HCT116 (cell line): ENCODE data around the gene PDIA2. TPM values are rescaled to one million over a fixed set of nuclear protein-coding genes. Genes with fewer than 3 reads are reported as not detected.

Source experiments
- ATAC-seq: fragments of 200-7000 bp; cut with Tn5 transposase; 2 replicates; pipeline ENCODE4 v1.9.1; 2020; ENCODE audit warnings: mild to moderate bottlenecking, moderate library complexity
- BruUV-seq: library from RNA; stranded (reverse); fragments of 400-500 nt; replicated peaks from 2 replicates; lab custom pipeline; 2021; lab: Mats Ljungman, UMichigan
- CTCF ChIA-PET: fragments of 300-600 bp; sonication (Branson Sonifier 250); formaldehyde crosslinking; loops from one replicate; lab custom pipeline; 2021; ENCODE audit warnings: antibody characterized with exemption; lab: Charles Lee
- POLR2A ChIA-PET: fragments of 300-600, 350-600 bp; sonication (Branson Sonifier 250); formaldehyde crosslinking; loops from one replicate; lab custom pipeline; 2021; ENCODE audit warnings: antibody characterized with exemption; lab: Charles Lee
- RAD21 ChIA-PET, 2 experiments: fragments of 300-600 bp; sonication (Branson Sonifier 250); formaldehyde crosslinking; loops; one replicate each; lab custom pipeline; 2023; ENCODE audit warnings: low total read pairs in 2 of 2; ENCODE audit not compliant: uncharacterized antibody in 2 of 2, unreplicated experiment in 2 of 2, low non-redundant PET in 1 of 2; lab: Charles Lee
- DNase-seq: peaks from one replicate; pipeline ENCODE4 v3.0.0-alpha.2; 2010; ENCODE audit warnings: low read depth, low spot score
- H2AFZ ChIP-seq: fragments of 200-600 bp; shearing (Covaris generic), sonication (generic); 2 replicates; pipeline ENCODE4 v1.6.1; 2017; ENCODE audit warnings: low read depth, mixed run types, mixed read lengths, antibody characterized with exemption, low read length; ENCODE audit not compliant: poor library complexity, severe bottlenecking
- H3K27ac ChIP-seq: 2 replicates; pipeline ENCODE4 v1.5.1; 2012; ENCODE audit warnings: low read depth, low read length
- H3K27me3 ChIP-seq: fragments of 200-600 bp; sonication (generic); 2 replicates; pipeline ENCODE4 v1.6.1; 2016; ENCODE audit warnings: mixed run types, low read length, mixed read lengths; ENCODE audit not compliant: insufficient read depth
- H3K36me3 ChIP-seq, 2 experiments: fragments of 200-500 bp in 1 of 2; fragments of 200-600 bp in 1 of 2; sonication (Bioruptor generic) in 1 of 2; sonication (generic) in 1 of 2; 2 replicates each; pipeline versions ENCODE4 v1.5.1 to v1.6.1; 2014 to 2016; ENCODE audit warnings: low read length in 2 of 2, inconsistent platforms in 1 of 2, mixed read lengths in 1 of 2, mixed run types in 1 of 2; ENCODE audit not compliant: insufficient read depth in 2 of 2, control insufficient read depth in 1 of 2
- H3K4me1 ChIP-seq, 2 experiments: fragments of 200-600 bp in 1 of 2; sonication (generic) in 1 of 2; 2 replicates each; pipeline versions ENCODE4 v1.5.1 to v1.6.1; 2012 to 2017; ENCODE audit warnings: low read length in 2 of 2, inconsistent platforms in 1 of 2, mild to moderate bottlenecking in 1 of 2, mixed read lengths in 1 of 2, mixed run types in 1 of 2, moderate library complexity in 1 of 2; ENCODE audit not compliant: insufficient read depth in 2 of 2, control insufficient read depth in 1 of 2
- H3K4me2 ChIP-seq: fragments of 200-600 bp; sonication (generic); 2 replicates; pipeline ENCODE4 v1.6.1; 2017; ENCODE audit warnings: mixed run types, low read length, mixed read lengths
- H3K4me3 ChIP-seq, 2 experiments: fragments of 200-600 bp in 1 of 2; sonication (generic) in 1 of 2; replicated peaks in 1 of 2; 2 replicates each; pipeline ENCODE4 v1.5.1; 2011 to 2016; ENCODE audit warnings: low read length in 2 of 2, control low read depth in 1 of 2, low read depth in 1 of 2, mild to moderate bottlenecking in 1 of 2, mixed read lengths in 1 of 2, mixed run types in 1 of 2
- H3K79me2 ChIP-seq: fragments of 200-600 bp; sonication (generic); 2 replicates; pipeline ENCODE4 v1.6.1; 2017; ENCODE audit warnings: mild to moderate bottlenecking, mixed run types, low read length, moderate library complexity, mixed read lengths; ENCODE audit not compliant: insufficient read depth
- H3K9ac ChIP-seq: fragments of 200-600 bp; sonication (generic); 2 replicates; pipeline ENCODE4 v1.6.1; 2016; ENCODE audit warnings: low read length, mixed read lengths
- H3K9me2 ChIP-seq: fragments of 200-600 bp; sonication (generic), shearing (Covaris generic); 2 replicates; pipeline ENCODE4 v1.6.1; 2017; ENCODE audit warnings: mixed run types, mild to moderate bottlenecking, moderate library complexity; ENCODE audit not compliant: insufficient read depth
- H3K9me3 ChIP-seq, 2 experiments: fragments of 200-500 bp in 1 of 2; fragments of 200-600 bp in 1 of 2; sonication (Bioruptor generic) in 1 of 2; sonication (generic) in 1 of 2; 2 replicates each; pipeline ENCODE4 v1.6.1; 2014 to 2017; ENCODE audit warnings: low read length in 2 of 2, mixed read lengths in 2 of 2, inconsistent platforms in 1 of 2, low read depth in 1 of 2, mild to moderate bottlenecking in 1 of 2, mixed run types in 1 of 2, moderate library complexity in 1 of 2; ENCODE audit not compliant: control insufficient read depth in 1 of 2, insufficient read depth in 1 of 2
- H4K20me1 ChIP-seq: fragments of 200-600 bp; sonication (generic), shearing (Covaris generic); 2 replicates; pipeline ENCODE4 v1.6.1; 2017; ENCODE audit warnings: mixed run types, mild to moderate bottlenecking, moderate library complexity; ENCODE audit not compliant: insufficient read depth
- CBX3 ChIP-seq: IDR thresholded peaks from 2 replicates; pipeline ENCODE4 v1.6.1; 2012; ENCODE audit warnings: low read depth
- CEBPB ChIP-seq: IDR thresholded peaks from 2 replicates; pipeline ENCODE4 v1.6.1; 2012; ENCODE audit warnings: low read depth
- ELF1 ChIP-seq: IDR thresholded peaks from 2 replicates; pipeline ENCODE4 v1.6.1; 2012; ENCODE audit warnings: low read depth, borderline replicate concordance
- EZH2phosphoT487 ChIP-seq: fragments of 200-600 bp; IDR thresholded peaks from 2 replicates; pipeline ENCODE4 v1.6.1; 2018; ENCODE audit warnings: antibody characterized with exemption, borderline replicate concordance
- FOSL1 ChIP-seq: IDR thresholded peaks from 2 replicates; pipeline ENCODE4 v1.6.1; 2012; ENCODE audit warnings: low read depth
- MAX ChIP-seq: IDR thresholded peaks from 2 replicates; pipeline ENCODE4 v1.6.1; 2012
- POLR2A ChIP-seq: IDR thresholded peaks from 2 replicates; pipeline ENCODE4 v1.7.0; 2011; ENCODE audit warnings: borderline replicate concordance; ENCODE audit not compliant: insufficient read depth, insufficient read length; ENCODE audit errors: extremely low read depth
- POLR2AphosphoS5 ChIP-seq: IDR thresholded peaks from 2 replicates; pipeline ENCODE4 v1.6.1; 2011; ENCODE audit warnings: mild to moderate bottlenecking, low read depth, low read length, moderate library complexity
- RAD21 ChIP-seq: IDR thresholded peaks from 2 replicates; pipeline ENCODE4 v1.6.1; 2012; ENCODE audit warnings: low read depth, mild to moderate bottlenecking
- SIN3A ChIP-seq: IDR thresholded peaks from 2 replicates; pipeline ENCODE4 v1.6.1; 2012; ENCODE audit warnings: low read depth
- SP1 ChIP-seq: IDR thresholded peaks from 2 replicates; pipeline ENCODE4 v1.6.1; 2012; ENCODE audit warnings: low read depth
- SRF ChIP-seq: IDR thresholded peaks from 2 replicates; pipeline ENCODE4 v1.6.1; 2012; ENCODE audit warnings: low read depth
- TCF7L2 ChIP-seq: IDR thresholded peaks from 2 replicates; pipeline ENCODE4 v1.7.0; 2011; ENCODE audit warnings: borderline replicate concordance, inconsistent platforms; ENCODE audit not compliant: insufficient read depth, insufficient read length; ENCODE audit errors: extremely low read depth
- YY1 ChIP-seq: IDR thresholded peaks from 2 replicates; pipeline ENCODE4 v1.6.1; 2011; ENCODE audit warnings: low read length, low read depth, moderate library complexity, mild to moderate bottlenecking; ENCODE audit not compliant: insufficient replicate concordance; ENCODE audit errors: extremely low read depth
- ZFX ChIP-seq: fragments of 450-650 bp; IDR thresholded peaks from 2 replicates; pipeline ENCODE4 v1.6.1; 2017
- ZNF274 ChIP-seq: fragments of 200-500 bp; sonication (Bioruptor generic); IDR thresholded peaks from 2 replicates; pipeline ENCODE4 v1.6.1; 2014; ENCODE audit warnings: mild to moderate bottlenecking, low read depth, low read length, inconsistent platforms
- intact Hi-C: fragments of 100-400 bp; cut with micrococcal nuclease; formaldehyde crosslinking; loops from 2 replicates; pipeline ENCODE4 v1.10.0; 2022
- total RNA-seq: library from RNA; stranded (reverse); gene quantifications from one replicate; pipeline ENCODE4 v1.2.1, GENCODE V29; 2021; ENCODE audit not compliant: unreplicated experiment
- TF ChIP-seq, protein P1 (sequence below): IDR thresholded peaks from 2 replicates; pipeline ENCODE4 v1.6.1; 2011; ENCODE audit warnings: mild to moderate bottlenecking, low read length, moderate library complexity; ENCODE audit not compliant: insufficient replicate concordance; ENCODE audit errors: extremely low read depth

Gene PDIA2
- total RNA-seq, 1 experiment from 2014 or later, result 0.93 TPM

- Histone ChIP-seq H3K27me3 (no peaks in the 10 kb centered on the region), H4K20me1 (no peaks in the 10 kb centered on the region)
Measured at GRCh38 chr16:270381-271255, 12.3 kb upstream of the PDIA2 start.

More at GRCh38 chr16:270381-271255, 12.3 kb upstream of the PDIA2 start:
- ATAC-seq, result no peak
- H2AFZ ChIP-seq, result no peak overlapping the region
- H3K4me3 ChIP-seq, result no peak overlapping the region
- RAD21 ChIA-PET, result no interaction called here
- H3K27ac ChIP-seq, result no peak overlapping the region
- intact Hi-C loops, result no loop called here
- no peaks in the 10 kb centered on the region for H3K4me1 ChIP-seq
- BruUV-seq, result no TSS peak
- DNase-seq, result no peak
- H3K9ac ChIP-seq, result no peak overlapping the region
- H3K9me3 ChIP-seq, result no peaks in the 10 kb centered on the region
- POLR2A ChIA-PET, result no interaction called here
- no peaks in the 10 kb centered on the region for H3K9me2 ChIP-seq
- TF ChIP-seq CBX3 (no peak), POLR2A (no peak), ZNF274 (no peak), YY1 (no peak), FOSL1 (no peak), EZH2phosphoT487 (no peak), ELF1 (no peak), CEBPB (no peak), POLR2AphosphoS5 (no peak), SRF (no peak), MAX (no peak), SP1 (no peak), ZFX (no peak), SIN3A (no peak), TCF7L2 (no peak), RAD21 (no peak)
- TF ChIP-seq, protein P1, sequence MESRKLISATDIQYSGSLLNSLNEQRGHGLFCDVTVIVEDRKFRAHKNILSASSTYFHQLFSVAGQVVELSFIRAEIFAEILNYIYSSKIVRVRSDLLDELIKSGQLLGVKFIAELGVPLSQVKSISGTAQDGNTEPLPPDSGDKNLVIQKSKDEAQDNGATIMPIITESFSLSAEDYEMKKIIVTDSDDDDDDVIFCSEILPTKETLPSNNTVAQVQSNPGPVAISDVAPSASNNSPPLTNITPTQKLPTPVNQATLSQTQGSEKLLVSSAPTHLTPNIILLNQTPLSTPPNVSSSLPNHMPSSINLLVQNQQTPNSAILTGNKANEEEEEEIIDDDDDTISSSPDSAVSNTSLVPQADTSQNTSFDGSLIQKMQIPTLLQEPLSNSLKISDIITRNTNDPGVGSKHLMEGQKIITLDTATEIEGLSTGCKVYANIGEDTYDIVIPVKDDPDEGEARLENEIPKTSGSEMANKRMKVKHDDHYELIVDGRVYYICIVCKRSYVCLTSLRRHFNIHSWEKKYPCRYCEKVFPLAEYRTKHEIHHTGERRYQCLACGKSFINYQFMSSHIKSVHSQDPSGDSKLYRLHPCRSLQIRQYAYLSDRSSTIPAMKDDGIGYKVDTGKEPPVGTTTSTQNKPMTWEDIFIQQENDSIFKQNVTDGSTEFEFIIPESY, result no peak
- H3K36me3 ChIP-seq, result no peaks in the 10 kb centered on the region
- H3K4me2 ChIP-seq, result no peak overlapping the region
- H3K79me2 ChIP-seq, result no peaks in the 10 kb centered on the region
- CTCF ChIA-PET, result no interaction called here
